GM12872 (cell line): ENCODE measurements around the gene CCR3.

Experiments
- CTCF ChIP-seq: IDR thresholded peaks from 3 replicates; pipeline ENCODE4 v1.5.1; 2011; ENCODE audit warnings: low read depth, mild to moderate bottlenecking, low read length, moderate library complexity; ENCODE audit not compliant: insufficient read depth

Gene CCR3

GRCh38 chr3:46293991-46294833 is 52.0 kb downstream of the CCR3 start:
- no peak for TF ChIP-seq CTCF

- no peak for TF ChIP-seq CTCF
Observed at GRCh38 chr3:46296826-46297225, 54.6 kb downstream of the CCR3 start.

GRCh38 chr3:46297658-46298423 is 55.6 kb downstream of the CCR3 start:
- no peak for TF ChIP-seq CTCF

GRCh38 chr3:46298871-46299607 is 56.8 kb downstream of the CCR3 start:
- no peak for TF ChIP-seq CTCF

- no peak for TF ChIP-seq CTCF
Observed at GRCh38 chr3:46299608-46300460, 57.6 kb downstream of the CCR3 start.

- no peak for TF ChIP-seq CTCF
Observed at GRCh38 chr3:46300461-46300789, 58.2 kb downstream of the CCR3 start.
